Fibroblast of peridontal ligament (primary cell): ENCODE data around the gene ZNF74.

Source experiments
- DNase-seq: peaks from one replicate; pipeline ENCODE4 v3.0.0-alpha.2; 2010; ENCODE audit errors: extremely low read depth

The ZNF74 gene

DNA sequence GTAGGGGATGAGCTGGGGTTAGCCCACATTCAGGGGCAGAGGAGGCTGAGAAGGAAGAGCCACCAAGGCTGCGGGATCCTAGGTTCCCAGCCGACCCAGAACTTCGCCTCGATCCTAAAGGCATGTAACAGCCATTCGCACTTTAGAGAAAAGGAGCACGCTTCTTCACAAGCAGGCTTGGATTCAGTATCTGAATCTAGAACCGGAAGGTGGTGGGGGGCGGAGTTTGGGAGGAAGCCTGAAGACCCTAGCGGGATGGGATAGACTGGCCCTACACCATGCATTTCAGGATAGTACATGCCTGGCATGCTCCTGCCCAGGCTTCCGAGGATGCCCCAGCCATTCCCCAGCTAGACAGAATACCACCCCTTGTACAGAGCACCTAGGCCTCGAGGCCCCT lies 39.2 kb downstream of the ZNF74 start:
- no peak for DNase-seq

GRCh38 chr22:20433686-20434241 lies 39.8 kb downstream of the ZNF74 start:
- no peak for DNase-seq

DNA sequence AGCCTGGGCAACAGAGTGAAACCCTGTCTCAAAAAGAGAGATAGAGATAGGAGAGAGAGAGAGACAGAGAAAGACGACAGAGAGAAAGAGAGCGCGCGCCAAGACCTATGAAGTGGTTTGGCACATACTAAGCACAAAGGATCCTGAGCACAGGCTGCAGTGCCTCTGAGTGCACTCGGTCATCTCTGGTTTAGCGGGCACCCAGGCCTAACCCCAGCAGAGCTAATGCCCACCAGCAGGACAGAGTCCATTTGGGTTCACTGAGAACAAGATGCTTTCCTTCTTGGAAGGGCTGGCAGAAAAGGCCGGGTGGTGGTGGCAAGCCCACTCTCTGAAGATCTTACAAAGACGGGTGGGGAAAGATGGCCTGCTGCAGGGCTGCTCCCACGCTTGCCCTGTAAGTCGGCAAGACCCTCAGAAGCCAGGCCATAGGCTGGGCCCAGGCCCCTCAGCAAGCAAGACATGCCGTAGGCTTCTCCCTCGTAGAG lies 40.4 kb downstream of the ZNF74 start:
- DNase-seq = no peak

DNA sequence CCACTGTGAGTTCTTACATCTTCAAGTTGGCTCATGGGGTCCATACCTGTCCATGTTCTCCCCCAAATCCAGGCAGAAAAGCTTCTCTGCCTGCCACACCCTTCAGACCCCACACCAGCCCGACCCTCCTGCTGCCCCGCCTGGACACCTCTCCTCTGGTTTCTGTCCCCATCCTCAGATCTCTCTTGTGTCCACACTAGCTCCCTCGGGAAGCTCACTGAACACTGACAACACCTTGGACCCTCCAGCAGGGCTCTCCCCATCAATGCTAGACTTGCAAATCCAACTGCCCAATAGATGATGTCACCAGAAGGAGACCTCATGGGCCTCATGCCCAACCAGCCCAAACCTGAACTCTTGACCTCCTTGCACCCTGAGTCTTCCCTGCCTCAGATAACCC lies 40.8 kb downstream of the ZNF74 start:
- no peak for DNase-seq

DNA sequence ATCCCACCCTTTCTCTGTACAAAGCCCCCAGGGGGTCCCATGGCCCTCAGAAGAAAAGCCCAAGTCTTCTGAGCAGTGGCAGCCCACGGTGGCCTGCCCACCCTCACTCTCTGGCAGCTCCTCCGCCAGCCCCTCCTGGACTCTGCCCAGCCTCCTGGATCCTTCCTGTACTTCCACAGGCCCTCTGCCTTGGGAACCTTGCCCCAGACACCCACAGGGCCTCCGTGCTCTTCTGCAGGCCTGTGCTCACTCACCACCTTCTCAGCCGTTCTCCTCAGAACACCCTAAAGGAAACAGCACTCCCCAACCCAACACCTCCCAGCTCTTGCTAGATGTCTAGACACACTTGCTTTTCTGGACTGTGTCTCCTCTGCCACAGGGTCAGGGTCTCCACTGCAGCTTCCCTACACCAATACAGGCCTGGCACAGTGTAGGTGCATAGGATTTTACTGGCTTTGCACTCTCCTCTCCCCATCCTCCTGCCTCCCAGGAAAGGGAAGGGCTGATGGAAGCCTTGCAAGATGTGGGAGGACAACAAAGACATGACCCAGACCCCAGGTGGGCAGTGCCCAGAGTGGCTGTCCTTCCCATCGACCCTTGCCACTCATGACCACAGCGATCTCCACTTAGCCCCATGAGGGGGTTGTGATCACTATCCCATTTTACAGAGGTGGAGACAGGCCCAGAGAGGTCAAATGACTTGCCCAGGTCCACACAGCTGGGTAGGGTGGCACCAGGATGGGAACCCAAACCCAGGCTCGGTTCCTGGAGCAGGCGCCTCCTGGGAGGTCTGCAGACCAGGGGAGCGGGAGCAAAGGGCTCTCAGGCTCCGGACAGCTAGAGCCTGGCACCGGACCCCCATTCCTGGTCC lies 41.7 kb downstream of the ZNF74 start:
- DNase-seq = no peak

- no peak for DNase-seq
Measured at GRCh38 chr22:20436307-20436767, 42.4 kb downstream of the ZNF74 start.

GRCh38 chr22:20436768-20437612 lies 43.0 kb downstream of the ZNF74 start:
- no peak for DNase-seq

- peak; percentile 50 for DNase-seq
Measured at GRCh38 chr22:20437613-20438426, 43.9 kb downstream of the ZNF74 start, which contains the start of gene SCARF2. TSS of gene SCARF2 (minus strand) at chr22:20437825. CDS start at chr22:20437754, 71 bp downstream.

GRCh38 chr22:20438427-20438677 lies 44.4 kb downstream of the ZNF74 start:
- DNase-seq = no peak

- DNase-seq = no peak
Measured at GRCh38 chr22:20438678-20439492, 44.9 kb downstream of the ZNF74 start.

GRCh38 chr22:20439556-20439927 lies 45.6 kb downstream of the ZNF74 start:
- no peak for DNase-seq

DNA sequence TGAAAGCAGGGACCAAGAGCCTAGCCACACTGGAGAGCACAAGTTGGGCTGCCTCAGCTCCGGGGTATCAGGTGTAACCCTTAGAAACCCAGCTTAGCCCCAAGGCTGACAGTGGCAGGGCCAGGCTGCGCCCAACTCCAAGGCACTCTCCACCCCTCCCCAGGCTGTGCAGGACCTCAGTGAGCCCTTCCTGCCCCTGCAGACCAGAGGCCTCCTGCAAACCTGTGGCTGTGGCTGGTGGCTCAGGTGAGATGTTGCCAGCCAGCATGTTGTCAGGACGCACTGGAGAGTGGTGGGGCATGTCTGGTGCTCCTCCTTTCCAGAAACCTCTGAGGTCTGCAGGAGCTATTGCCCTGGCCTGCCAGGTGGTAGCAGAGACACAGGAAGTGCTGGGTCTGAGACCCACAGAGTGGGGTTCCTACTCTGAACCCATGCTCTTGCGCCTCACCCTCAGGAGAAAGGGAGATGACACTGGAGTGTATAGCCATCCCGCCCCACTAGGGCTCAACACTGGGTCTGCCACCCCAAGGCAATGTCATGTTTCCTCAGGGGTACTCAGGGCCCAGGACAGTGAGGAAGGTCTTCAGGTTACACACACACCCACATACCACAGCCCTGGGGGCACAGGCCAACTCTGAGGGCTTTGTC lies 46.1 kb downstream of the ZNF74 start:
- DNase-seq = no peak

DNA sequence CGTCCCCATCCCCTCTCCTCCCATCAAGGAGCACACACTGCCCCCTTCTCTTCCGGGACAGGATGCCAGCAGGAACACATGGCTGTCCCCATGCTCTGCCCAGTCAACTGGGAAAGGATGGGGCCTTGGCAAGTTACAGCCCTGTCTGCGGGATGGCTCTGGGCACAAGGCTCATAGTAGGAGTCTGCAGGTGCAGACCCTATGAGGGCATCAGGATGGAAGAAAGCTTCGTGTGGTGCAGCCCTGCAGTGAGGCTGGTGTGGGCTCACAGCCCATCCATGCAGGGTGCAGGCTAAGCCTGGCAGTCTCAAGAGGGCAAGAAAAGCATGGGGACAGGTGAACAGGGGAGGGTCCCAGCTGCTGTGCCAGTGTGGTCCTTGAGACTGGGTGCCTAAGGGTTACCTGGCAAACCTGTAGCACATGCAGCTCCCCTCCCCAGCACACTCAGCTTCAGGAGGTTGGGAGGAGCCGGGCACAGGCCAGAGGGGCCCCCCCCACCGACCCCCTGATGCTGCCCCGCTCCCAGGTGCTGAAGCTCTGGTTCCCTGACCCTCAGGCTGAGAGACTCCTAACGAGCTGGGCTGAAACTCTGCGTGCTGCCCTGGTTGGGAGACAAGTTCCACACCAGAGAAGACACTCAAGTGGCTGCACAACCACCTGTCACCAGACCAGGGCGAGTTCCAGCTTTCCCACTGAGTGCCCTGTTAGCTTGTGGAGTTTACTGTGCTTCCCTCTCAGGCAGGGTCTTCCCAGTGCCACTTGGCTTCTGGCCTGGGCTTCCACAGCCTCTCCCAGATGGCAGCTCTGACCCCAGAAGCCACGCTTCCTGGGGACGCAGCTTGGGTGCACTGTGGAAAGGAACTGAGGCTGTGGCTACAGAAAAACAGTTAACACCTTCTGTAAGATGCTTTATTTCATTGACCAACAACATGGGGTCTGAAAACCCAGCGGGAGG lies 47.0 kb downstream of the ZNF74 start:
- DNase-seq = no peak

DNA sequence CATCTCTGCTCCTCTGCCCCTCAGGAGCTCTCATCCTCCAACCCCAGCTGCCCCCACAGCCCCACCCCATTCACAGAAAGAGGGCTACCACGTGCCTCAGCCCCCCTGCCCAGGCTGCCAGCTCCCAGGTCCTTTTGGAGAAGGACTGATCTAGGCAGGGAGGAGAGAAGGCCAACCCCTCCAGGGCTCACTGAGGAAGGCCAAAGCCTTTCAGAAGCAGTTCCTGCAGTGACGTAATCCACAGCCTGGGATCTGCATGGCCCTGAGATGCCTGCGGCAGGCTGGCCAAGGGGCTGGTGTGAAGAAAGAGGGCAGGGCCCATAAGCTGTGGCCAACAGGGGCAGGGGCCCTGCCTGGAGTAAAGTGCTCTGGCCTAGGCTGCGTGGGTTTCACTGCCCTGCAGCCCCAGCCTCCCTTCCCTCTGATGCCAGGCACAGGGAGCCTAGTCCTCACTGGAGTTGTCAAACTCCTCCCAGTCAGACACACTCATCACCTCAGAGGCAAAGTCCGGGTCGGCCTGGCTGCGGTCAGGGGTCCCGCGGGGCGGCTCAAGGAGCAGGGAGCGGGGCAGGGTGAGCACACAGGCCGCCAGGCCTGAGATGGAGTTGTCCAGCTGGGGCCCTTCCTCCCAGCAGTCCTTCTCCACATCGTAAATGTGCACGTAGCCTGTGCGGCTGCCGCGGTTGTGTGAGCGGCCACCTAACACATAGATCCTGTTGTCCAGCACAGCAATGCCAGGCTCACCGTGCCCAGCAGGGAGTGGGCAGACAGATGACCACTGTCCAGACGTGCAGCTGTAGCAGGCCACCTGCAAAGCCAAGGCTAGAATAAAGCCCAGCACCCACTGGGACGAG lies 47.9 kb downstream of the ZNF74 start:
- DNase-seq = no peak

DNA sequence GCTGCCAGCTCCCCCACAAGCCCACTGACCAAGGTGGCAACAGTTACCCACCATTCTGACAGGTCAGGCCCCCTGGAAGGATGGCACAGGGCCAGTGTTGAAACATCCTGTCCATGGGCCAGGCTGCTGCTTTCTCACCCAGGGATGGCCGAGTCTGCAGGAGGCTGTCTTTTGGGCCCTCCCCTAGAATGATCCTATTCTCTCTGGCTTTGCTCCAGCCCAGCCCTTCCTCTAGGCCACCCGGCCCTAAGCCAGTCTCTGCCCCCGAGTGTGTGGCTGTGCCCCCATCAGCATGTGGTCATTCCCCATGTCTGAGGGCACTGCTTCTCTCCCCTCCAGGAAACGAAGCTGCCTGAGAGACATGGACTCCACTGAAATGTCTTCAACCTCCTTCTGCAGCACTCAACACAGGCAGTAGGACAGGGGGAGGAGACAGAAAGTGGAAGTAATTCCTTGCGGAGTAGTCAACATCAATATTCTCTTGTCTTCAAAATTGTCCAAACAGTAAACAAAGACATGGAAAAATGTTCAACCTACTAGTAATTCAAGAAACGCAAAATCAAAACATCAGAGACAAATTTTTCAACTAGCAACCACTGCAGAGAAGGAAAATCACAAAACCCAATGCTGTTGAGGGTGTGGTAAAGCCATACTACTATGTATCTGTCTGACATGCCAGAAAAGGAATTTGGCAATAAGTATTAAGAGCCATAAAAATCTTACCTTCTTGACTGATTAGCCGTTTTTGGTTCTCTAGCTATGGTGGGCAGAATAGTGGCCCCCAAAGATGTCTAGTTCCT lies 48.7 kb downstream of the ZNF74 start:
- no peak for DNase-seq

GRCh38 chr22:20444325-20444724 lies 50.4 kb downstream of the ZNF74 start:
- DNase-seq = no peak

DNA sequence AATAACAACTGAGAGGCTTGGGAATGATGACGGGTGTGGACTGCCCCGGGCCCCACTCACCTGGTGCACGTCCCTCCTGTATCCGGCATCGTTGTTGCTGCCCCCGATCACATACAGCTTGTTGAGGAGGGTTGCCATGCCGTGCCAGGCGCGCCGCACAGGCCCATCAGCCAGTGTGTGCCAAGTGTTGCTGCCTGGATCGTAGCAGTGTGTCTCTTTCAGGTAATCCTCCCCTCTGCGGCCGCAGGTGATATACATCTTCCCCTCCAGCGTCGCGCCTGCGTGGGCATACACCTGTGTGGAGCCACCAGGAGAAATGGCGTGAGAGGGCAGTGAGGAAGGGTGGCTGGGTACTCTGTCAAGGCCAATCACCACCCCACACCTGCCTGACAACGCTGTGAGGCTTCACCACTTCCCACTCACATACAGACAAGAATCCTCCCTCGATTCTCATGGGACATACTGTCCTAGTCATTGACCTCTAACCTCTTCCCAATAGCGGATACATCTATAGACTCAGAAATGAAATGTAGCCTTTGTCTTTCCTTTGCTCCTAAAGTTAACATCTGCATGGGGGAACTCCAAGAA lies 52.5 kb downstream of the ZNF74 start:
- DNase-seq = no peak
